ENCODE data around the gene SCEL.

Gene SCEL

DNA sequence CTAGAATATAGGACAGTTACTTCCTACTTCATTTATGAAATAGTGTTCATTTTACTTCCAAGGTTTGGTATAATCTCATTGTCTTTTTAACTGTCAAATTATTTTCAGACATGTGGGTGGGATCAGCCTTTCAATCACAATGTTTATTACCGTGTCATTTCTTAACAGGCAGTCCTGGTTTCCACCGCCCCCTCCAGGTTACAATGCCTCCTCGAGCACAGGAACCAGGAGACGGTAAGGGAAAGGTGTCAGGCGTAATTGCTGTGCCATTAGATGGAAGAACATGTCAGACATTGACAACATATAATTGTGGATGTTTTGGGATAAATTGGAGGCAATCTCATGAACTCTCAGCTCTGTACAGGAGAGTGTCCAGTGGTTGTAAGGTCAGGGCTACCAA lies 36.5 kb downstream of the SCEL start:
- TF ChIP-seq, protein P1, sequence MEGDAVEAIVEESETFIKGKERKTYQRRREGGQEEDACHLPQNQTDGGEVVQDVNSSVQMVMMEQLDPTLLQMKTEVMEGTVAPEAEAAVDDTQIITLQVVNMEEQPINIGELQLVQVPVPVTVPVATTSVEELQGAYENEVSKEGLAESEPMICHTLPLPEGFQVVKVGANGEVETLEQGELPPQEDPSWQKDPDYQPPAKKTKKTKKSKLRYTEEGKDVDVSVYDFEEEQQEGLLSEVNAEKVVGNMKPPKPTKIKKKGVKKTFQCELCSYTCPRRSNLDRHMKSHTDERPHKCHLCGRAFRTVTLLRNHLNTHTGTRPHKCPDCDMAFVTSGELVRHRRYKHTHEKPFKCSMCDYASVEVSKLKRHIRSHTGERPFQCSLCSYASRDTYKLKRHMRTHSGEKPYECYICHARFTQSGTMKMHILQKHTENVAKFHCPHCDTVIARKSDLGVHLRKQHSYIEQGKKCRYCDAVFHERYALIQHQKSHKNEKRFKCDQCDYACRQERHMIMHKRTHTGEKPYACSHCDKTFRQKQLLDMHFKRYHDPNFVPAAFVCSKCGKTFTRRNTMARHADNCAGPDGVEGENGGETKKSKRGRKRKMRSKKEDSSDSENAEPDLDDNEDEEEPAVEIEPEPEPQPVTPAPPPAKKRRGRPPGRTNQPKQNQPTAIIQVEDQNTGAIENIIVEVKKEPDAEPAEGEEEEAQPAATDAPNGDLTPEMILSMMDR (IDR thresholded peaks at IDR 0.05; ENCODE audit: low read length, missing control alignments): no peak
- no peak for DNase-seq (ENCODE audit: low read depth)
- H3K4me3 ChIP-seq (replicated peaks; ENCODE audit: low read depth, low read length): no peak overlapping the region

DNA sequence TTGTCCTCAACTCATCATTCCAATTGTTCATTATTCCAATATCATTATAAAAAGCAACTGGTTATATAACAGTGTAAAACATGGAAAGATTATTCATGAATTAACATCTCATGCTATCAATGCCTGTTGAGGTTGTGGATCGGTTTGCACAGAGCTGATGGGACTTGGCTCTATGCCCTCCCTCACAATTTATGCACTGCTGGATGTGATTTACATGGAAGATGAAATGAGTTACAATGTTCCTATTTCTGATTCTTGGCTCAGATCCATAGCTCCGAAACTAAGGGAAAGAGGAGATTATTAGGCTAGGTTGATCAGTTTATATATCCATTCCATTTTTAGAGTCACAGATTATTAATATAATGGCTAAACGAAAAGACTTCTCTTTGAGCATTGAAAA lies 38.6 kb downstream of the SCEL start:
- H3K4me3 ChIP-seq (replicated peaks; ENCODE audit: low read depth, low read length): no peak overlapping the region
- DNase-seq (ENCODE audit: low read depth): no peak
- TF ChIP-seq, protein P1 (IDR thresholded peaks at IDR 0.05; ENCODE audit: low read length, missing control alignments): no peak

GRCh38 chr13:77579959-77580358 lies 44.5 kb downstream of the SCEL start:
- DNase-seq (ENCODE audit: low read depth): no peak
- no peak overlapping the region for H3K4me3 ChIP-seq (replicated peaks; ENCODE audit: low read depth, low read length)
- TF ChIP-seq, protein P1 (IDR thresholded peaks at IDR 0.05; ENCODE audit: low read length, missing control alignments): no peak

DNA sequence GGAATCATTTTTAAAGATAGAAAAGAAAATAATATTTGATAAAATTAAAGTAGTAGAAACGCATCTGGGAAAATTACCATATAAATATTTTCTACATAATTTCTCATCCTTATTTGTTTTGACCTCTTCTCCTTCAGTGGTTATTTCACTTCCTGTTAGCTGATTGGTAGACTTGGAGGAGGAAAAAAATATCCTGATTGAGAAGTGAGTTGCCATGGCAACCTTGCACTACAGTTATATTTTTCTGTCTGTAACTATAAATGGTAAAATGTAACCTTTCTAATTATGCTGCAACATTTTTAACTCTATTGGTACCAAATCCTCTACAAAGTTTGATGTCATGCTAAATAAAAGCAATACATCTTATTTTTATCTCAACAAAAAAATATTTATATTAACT lies 45.2 kb downstream of the SCEL start:
- TF ChIP-seq, protein P1 (IDR thresholded peaks at IDR 0.05; ENCODE audit: low read length, missing control alignments): no peak
- DNase-seq (ENCODE audit: low read depth): no peak
- H3K4me3 ChIP-seq (replicated peaks; ENCODE audit: low read depth, low read length): no peak overlapping the region

DNA sequence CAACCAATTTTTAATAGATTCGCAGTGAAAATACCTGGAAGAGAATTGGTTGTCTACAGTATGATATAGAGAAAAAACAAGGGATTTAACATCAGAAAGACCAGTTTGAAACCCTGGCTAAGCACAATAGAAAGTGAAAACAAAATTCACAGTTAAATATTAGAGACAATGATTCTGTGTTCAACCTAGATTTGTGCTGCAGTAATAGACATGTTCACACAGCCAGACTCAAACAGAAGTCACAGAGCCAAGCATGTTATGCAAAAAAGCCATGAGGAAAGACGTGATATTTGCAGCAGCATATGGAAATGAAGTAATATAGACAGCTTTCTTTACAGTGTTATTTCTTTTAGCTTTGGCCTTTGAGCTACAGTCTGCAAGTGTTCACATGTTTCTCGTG lies 48.1 kb downstream of the SCEL start:
- no peak for DNase-seq (ENCODE audit: low read depth)
- no peak overlapping the region for H3K4me3 ChIP-seq (replicated peaks; ENCODE audit: low read depth, low read length)
- TF ChIP-seq, protein P1 (IDR thresholded peaks at IDR 0.05; ENCODE audit: low read length, missing control alignments): no peak

- no peak for DNase-seq (ENCODE audit: low read depth)
- TF ChIP-seq, protein P1 (IDR thresholded peaks at IDR 0.05; ENCODE audit: low read length, missing control alignments): no peak
- no peak overlapping the region for H3K4me3 ChIP-seq (replicated peaks; ENCODE audit: low read depth, low read length)
These were observed 48.6 kb downstream of the SCEL start for GRCh38 chr13:77584106-77584505.

DNA sequence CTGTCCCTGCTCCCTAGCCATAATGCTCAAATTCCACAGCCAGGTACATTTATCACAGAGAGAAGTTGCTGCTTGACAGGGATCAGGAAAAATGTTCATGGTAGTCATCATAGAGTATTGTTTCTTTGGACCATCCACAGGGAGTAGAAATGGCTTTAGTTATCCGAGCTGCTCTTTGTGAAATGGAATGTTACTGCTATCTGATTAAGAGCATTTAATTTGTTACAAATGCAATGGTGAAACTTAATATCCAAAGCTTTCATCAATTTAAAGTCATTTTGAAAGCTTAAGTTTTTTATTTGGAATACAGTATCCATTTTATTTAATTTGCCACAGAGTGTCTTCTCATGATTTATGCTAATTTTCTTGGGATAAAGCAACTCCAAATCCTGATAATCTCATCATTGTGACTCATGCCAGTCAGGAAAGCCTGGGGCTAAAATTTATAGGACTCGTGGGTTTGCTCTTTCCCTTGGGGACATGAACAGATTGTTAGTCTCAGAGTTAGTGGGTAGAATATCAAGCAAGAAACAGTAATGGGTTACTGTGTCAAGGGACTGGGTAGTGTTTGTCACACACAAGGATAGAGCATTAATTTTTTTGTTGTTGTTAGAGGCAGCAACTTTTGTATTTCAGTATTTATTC lies 59.8 kb downstream of the SCEL start:
- TF ChIP-seq, protein P1 (IDR thresholded peaks at IDR 0.05; ENCODE audit: low read length, missing control alignments): no peak
- DNase-seq (ENCODE audit: low read depth): no peak
- no peak overlapping the region for H3K4me3 ChIP-seq (replicated peaks; ENCODE audit: low read depth, low read length)

Data from fibroblast of pulmonary artery (primary cell).